K562 (cell line): ENCODE results near the gene TIMP3. TPM values are rescaled to one million over a fixed set of nuclear protein-coding genes. Genes with fewer than 3 reads are reported as not detected.

Experiments used
- ATAC-seq: fragments of 200-7000 bp; cut with Tn5 transposase; 3 replicates; pipeline ENCODE4 v1.9.1; 2020; ENCODE audit warnings: moderate library complexity
- BruUV-seq: library from RNA; stranded (reverse); fragments of 400-500 nt; replicated peaks from 2 replicates; lab custom pipeline; 2021; lab: Mats Ljungman, UMichigan
- CTCF ChIA-PET: fragments of 300-600 bp; formaldehyde crosslinking; extraction: SDS; loops from one replicate; lab custom pipeline; 2021; ENCODE audit warnings: low intra/inter-chr PET ratio; lab: Yijun Ruan, JAX
- POLR2A ChIA-PET: fragments of 300-600, 350-650 bp; sonication (Branson Sonifier 250); formaldehyde crosslinking; extraction: SDS; loops from one replicate; lab custom pipeline; 2021; ENCODE audit warnings: antibody characterized with exemption, inconsistent platforms; lab: Yijun Ruan, JAX
- DNase-seq, 4 experiments: peaks; one replicate each; pipeline versions ENCODE4 v3.0.0 to v3.0.0-alpha.2; 2011 to 2018; ENCODE audit warnings: low spot score in 3 of 4, mixed read lengths in 3 of 4; ENCODE audit errors: extremely low read depth in 1 of 4
- FAIRE-seq: peaks from 2 replicates; lab custom pipeline; 2011; peaks lifted over from hg19 to GRCh38; lab: Jason Lieb, UNC
- H2AFZ ChIP-seq: 2 replicates; pipeline ENCODE4 v1.6.0; 2011; ENCODE audit warnings: low read depth, low read length, control low read depth, inconsistent platforms
- H3K27ac ChIP-seq: fragments of 200-600 bp; 3 replicates; pipeline ENCODE4 v1.8.0; 2011; ENCODE audit warnings: low read depth, mild to moderate bottlenecking, control low read depth, inconsistent platforms, low read length, moderate library complexity, mixed read lengths; ENCODE audit errors: extremely low read depth
- H3K27me3 ChIP-seq, 2 experiments: fragments of 300-600 bp in 1 of 2; 2 replicates in 1 of 2; 3 replicates in 1 of 2; pipeline versions ENCODE4 v1.6.0 to v1.8.0; 2011; ENCODE audit warnings: inconsistent platforms in 2 of 2, low read length in 2 of 2, mild to moderate bottlenecking in 1 of 2, mixed read lengths in 1 of 2, moderate library complexity in 1 of 2; ENCODE audit not compliant: control insufficient read depth in 2 of 2, insufficient read depth in 2 of 2
- H3K36me3 ChIP-seq: fragments of 300-600 bp; 3 replicates; pipeline ENCODE4 v1.8.0; 2011; ENCODE audit warnings: mild to moderate bottlenecking, low read length, inconsistent platforms; ENCODE audit not compliant: control insufficient read depth, insufficient read depth
- H3K4me1 ChIP-seq, 2 experiments: fragments of 200-600 bp in 1 of 2; replicated peaks in 1 of 2; 2 replicates in 1 of 2; 3 replicates in 1 of 2; pipeline versions ENCODE4 v1.5.1 to v1.8.0; 2011; ENCODE audit warnings: inconsistent platforms in 2 of 2, low read length in 2 of 2, mild to moderate bottlenecking in 1 of 2, mixed read lengths in 1 of 2, moderate library complexity in 1 of 2; ENCODE audit not compliant: control insufficient read depth in 2 of 2, insufficient read depth in 2 of 2
- H3K4me2 ChIP-seq: 2 replicates; pipeline ENCODE4 v1.6.1; 2011; ENCODE audit warnings: low read length, control low read depth, inconsistent platforms, mixed read lengths; ENCODE audit not compliant: insufficient read depth
- H3K4me3 ChIP-seq: fragments of 200-600 bp; sonication (generic), shearing (Covaris generic); 2 replicates; pipeline ENCODE4 v1.5.1; 2016; ENCODE audit warnings: control low read depth, inconsistent platforms
- H3K79me2 ChIP-seq: fragments of 200-600 bp; 3 replicates; pipeline ENCODE4 v1.8.0; 2011; ENCODE audit warnings: low read length, inconsistent platforms; ENCODE audit not compliant: control insufficient read depth, insufficient read depth
- H3K9ac ChIP-seq, 2 experiments: 2 replicates each; pipeline versions ENCODE4 v1.6.0 to v1.6.1; 2011; ENCODE audit warnings: low read depth in 2 of 2, low read length in 2 of 2, control low read depth in 1 of 2, inconsistent platforms in 1 of 2, mild to moderate bottlenecking in 1 of 2, mixed read lengths in 1 of 2; ENCODE audit not compliant: insufficient read depth in 1 of 2
- H3K9me1 ChIP-seq: one replicate; pipeline ENCODE4 v1.6.0; 2011; ENCODE audit warnings: inconsistent platforms, mild to moderate bottlenecking, low read length, moderate library complexity; ENCODE audit not compliant: control insufficient read depth, insufficient read depth
- H3K9me3 ChIP-seq: replicated peaks from 2 replicates; pipeline ENCODE4 v1.5.1; 2011; ENCODE audit warnings: low read depth, low read length, inconsistent platforms; ENCODE audit not compliant: control insufficient read depth, insufficient read depth
- H4K20me1 ChIP-seq: replicated peaks from 2 replicates; pipeline ENCODE4 v1.6.1; 2011; ENCODE audit warnings: low read length, inconsistent platforms, mixed read lengths; ENCODE audit not compliant: control insufficient read depth, insufficient read depth
- CCAR2 ChIP-seq: fragments of 200-400 bp; formaldehyde crosslinking; IDR thresholded peaks from 2 replicates; pipeline ENCODE4 v1.6.1; 2017; ENCODE audit warnings: mild to moderate bottlenecking, low read depth, low read length
- HMG20A ChIP-seq: fragments of 450-650 bp; formaldehyde crosslinking; conservative IDR thresholded peaks from 2 replicates; pipeline ENCODE4 v1.4.0; 2020; ENCODE audit warnings: mild to moderate bottlenecking, mixed read lengths
- MTA1 ChIP-seq: fragments of 450-650 bp; IDR thresholded peaks from 2 replicates; pipeline ENCODE4 v1.6.1; 2017; ENCODE audit warnings: borderline replicate concordance
- NFYB ChIP-seq: IDR thresholded peaks from 2 replicates; pipeline ENCODE4 v1.6.1; 2011; ENCODE audit warnings: mild to moderate bottlenecking, moderate library complexity; ENCODE audit not compliant: insufficient read length; ENCODE audit errors: extremely low read depth
- POLR2AphosphoS5 ChIP-seq: IDR thresholded peaks from 2 replicates; pipeline ENCODE4 v1.6.1; 2011; ENCODE audit warnings: mild to moderate bottlenecking, low read depth, low read length, moderate library complexity; ENCODE audit not compliant: control insufficient read depth, insufficient read depth
- SREBF1 ChIP-seq: fragments of 150-350 bp; IDR thresholded peaks from 2 replicates; pipeline ENCODE4 v1.6.1; 2014; ENCODE audit warnings: antibody characterized with exemption, low read depth, low read length, borderline replicate concordance
- SREBF2 ChIP-seq: sonication (generic); formaldehyde crosslinking; IDR thresholded peaks from 2 replicates; pipeline ENCODE4 v1.4.0; 2020; ENCODE audit warnings: mild to moderate bottlenecking, missing genetic modification reagents
- ZNF121 ChIP-seq: sonication (generic); formaldehyde crosslinking; conservative IDR thresholded peaks from 2 replicates; pipeline ENCODE4 v1.8.0; 2022; ENCODE audit warnings: missing genetic modification reagents
- ZNF124 ChIP-seq: sonication (generic); formaldehyde crosslinking; IDR thresholded peaks from 2 replicates; pipeline ENCODE4 v1.8.1; 2022; ENCODE audit warnings: missing genetic modification reagents
- WGBS: fragments of 100-300 bp; shearing (Covaris generic); methylation state at CpG from one replicate; pipeline ENCODE4 v1.1.6; 2016; ENCODE audit warnings: low coverage, mixed read lengths; ENCODE audit not compliant: insufficient coverage; ENCODE audit errors: missing lambda C conversion rate; 5-methylcytosine and 5-hydroxymethylcytosine counted together
- in situ Hi-C: fragments of 300-500 bp; cut with MboI; formaldehyde crosslinking; loops from 4 replicates; pipeline ENCODE4 v1.15.0; 2018; ENCODE audit warnings: inconsistent platforms, mixed read lengths
- intact Hi-C: fragments of 100-400 bp; cut with micrococcal nuclease; formaldehyde crosslinking; loops from 2 replicates; pipeline ENCODE4 v1.14.2; 2022
- polyA plus RNA-seq, 8 experiments: library from polyadenylated mRNA; depleted of rRNA in 4 of 8; stranded (reverse) in 5 of 8; unstranded in 3 of 8; fragments of >200 nt; fragmentation: Nextera tagmentation in 2 of 8; fragmentation: Illumina TruSeq in 1 of 8; extraction: Ambion mirVana in 2 of 8; extraction: Trizol in 1 of 8; gene quantifications; 2 replicates each; pipeline versions ENCODE4 v1.2.1 to v1.2.3, GENCODE V29; 2011 to 2014; ENCODE audit warnings: inconsistent platforms in 1 of 8, missing spikeins in 1 of 8
- total RNA-seq, 7 experiments: library from RNA; depleted of rRNA in 6 of 7; stranded (reverse); fragments of >200 nt in 6 of 7; fragmentation: Illumina TruSeq in 2 of 7; extraction: Trizol in 2 of 7; gene quantifications; 2 replicates each; pipeline versions ENCODE4 v1.2.1 to v1.2.3, GENCODE V29; 2011 to 2021; ENCODE audit warnings: low replicate concordance in 1 of 7

TIMP3 gene
- total and polyA plus RNA-seq, 9 of the 15 experiments (the other 6 are each of a cell fraction or from before 2014, with no cell fraction given) = 0.07 to 0.73 (median 0.18) TPM

GRCh38 chr22:32880061-32880460, 78.6 kb downstream of the TIMP3 start:
- in situ Hi-C loops (no loop called here), intact Hi-C loops (loop anchor here (5.0 kb wide), 1 partner anchor 43 kb away; no protein-coding TSS in a partner anchor)
- Histone ChIP-seq H3K36me3 (no peaks in the 10 kb centered on the region), H3K9me3 (no peaks in the 10 kb centered on the region), H3K79me2 (no peaks in the 10 kb centered on the region), H3K27me3 (no peaks in the 10 kb centered on the region), H3K27ac (peak overlapping the region; percentile 70; the same call in 1 of the 3 replicates), H3K9ac (peak overlapping the region in 1 of 2 experiments; percentile 51; a peak in 1 of 4 replicates), H4K20me1 (no peaks in the 10 kb centered on the region; the same call in 1 of the 2 replicates), H3K9me1 (peaks cover 4% of the 10 kb centered on the region), H2AFZ (0 out of 2 replicates have a peak overlapping the region, but pooled peaks have one; percentile 32), H3K4me3 (no peak overlapping the region), H3K4me2 (no peak overlapping the region), H3K4me1 (peaks cover 13 to 24% of the 10 kb centered on the region in 2 experiments; a peak in 4 of 5 replicates)
- no CpG with 5 or more reads among the region's 2 CpGs for WGBS
- no peak for FAIRE-seq
- POLR2A ChIA-PET = interaction anchor here (0.6 kb wide), 1 partner anchor 14 kb away, joined by 3 read pairs; no protein-coding TSS in a partner anchor
- no peak for ATAC-seq
- TF ChIP-seq ZNF121 (CRISPR knock-in tag) = no peak
- TF ChIP-seq POLR2AphosphoS5 = no peak
- TF ChIP-seq SREBF2 = no peak
- TF ChIP-seq ZNF124 (CRISPR knock-in tag) = no peak
- TF ChIP-seq SREBF1 = no peak
- no peak for TF ChIP-seq NFYB
- no peak for TF ChIP-seq HMG20A (CRISPR knock-in tag)
- no peak for TF ChIP-seq CCAR2
- no peak for TF ChIP-seq MTA1
- CTCF ChIA-PET = no interaction called here
- BruUV-seq = no TSS peak
- DNase-seq = no peak
